ENCODE results near the gene GNGT1.
"Not testable (repeated sequence)": the region's sequence is repeated elsewhere in the genome, so short reads cannot be mapped to it uniquely, and the experiment has no call there.

The GNGT1 gene

DNA sequence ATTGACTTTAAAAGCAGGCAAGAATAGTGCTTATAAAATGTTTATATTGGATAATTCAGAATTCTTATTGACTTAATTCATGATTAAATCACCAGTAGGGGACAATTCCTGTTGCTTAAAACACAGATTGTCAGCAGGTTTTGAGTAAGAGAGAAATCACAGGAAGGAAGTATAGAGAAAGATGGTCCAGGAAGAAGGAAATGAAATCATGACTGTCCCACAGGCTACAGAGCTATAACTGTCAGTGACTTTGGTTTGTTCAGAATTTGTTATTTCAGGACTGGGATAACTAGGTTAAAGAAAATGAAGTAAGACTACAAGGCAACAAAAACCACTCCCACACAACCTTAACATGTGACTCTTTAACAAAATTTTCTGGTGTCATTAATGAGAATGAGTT lies 6.8 kb downstream of the GNGT1 start:
- FAIRE-seq, result no peak
- DNase-seq (ENCODE audit: insufficient read length), result no peak
- no peak for TF ChIP-seq POLR2A (IDR thresholded peaks at IDR 0.05; ENCODE audit: low read depth, low read length)
- no peak for TF ChIP-seq TAF1 (IDR thresholded peaks at IDR 0.05; ENCODE audit: borderline replicate concordance, low read depth, low read length)

DNA sequence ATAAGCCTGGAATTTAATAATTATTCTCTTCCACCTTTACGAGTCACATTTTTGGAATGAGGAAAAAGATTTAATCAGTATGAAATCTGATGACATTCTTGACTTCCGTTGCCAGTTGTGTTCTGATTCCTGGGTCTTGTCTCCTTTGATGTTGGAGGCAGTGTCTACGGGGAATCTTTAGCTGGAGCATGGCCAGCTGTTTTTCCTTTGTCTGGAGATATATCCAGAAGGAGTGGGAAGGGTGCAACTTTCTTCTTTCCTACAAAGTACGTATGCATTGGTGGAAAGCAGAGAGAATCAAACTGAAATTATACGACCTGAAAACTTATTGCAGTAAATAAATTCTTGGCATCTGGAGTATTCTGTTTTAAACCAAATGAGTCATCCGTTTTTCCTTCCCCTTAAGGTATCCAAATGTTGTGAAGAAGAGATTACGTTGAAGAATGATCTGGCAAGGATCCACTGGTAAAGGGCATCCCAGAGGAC lies 8.3 kb downstream of the GNGT1 start:
- no peak for DNase-seq (ENCODE audit: insufficient read length)
- TF ChIP-seq POLR2AphosphoS5 (IDR thresholded peaks at IDR 0.05; ENCODE audit: low read depth, low read length) (no peak), POLR2A (IDR thresholded peaks at IDR 0.05; ENCODE audit: low read depth, low read length) (no peak), TAF1 (IDR thresholded peaks at IDR 0.05; ENCODE audit: borderline replicate concordance, low read depth, low read length) (no peak)
- FAIRE-seq, result no peak

DNA sequence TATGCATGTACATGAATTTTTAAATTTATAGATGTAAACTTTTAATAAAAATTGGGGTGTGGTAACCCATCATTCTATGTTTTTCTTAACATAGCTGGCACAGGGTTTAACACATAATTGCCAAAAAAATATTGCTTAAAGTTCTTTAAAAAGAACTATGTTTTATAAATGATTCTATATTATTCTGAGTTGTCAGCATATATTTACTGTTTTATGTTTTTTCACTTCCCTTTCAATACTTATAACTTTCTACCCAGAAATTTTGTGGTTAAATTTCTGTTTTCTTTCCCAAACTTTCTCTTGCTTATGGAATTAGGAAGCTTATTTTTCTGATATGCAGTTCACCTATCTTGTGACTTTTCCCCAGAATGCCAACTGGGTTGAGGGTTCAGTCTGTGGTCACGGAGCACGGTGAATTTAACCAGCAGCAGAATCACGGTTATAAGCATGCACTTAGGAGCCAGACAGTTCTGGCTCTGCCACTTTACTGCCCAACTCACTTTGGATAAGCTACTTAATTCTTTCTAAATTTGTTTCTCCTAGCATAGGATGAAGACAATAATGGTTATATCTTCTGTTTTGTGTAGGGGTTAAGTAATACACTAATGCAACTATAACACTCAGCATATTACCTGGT lies 9.0 kb downstream of the GNGT1 start:
- FAIRE-seq, result peak; percentile 68

DNA sequence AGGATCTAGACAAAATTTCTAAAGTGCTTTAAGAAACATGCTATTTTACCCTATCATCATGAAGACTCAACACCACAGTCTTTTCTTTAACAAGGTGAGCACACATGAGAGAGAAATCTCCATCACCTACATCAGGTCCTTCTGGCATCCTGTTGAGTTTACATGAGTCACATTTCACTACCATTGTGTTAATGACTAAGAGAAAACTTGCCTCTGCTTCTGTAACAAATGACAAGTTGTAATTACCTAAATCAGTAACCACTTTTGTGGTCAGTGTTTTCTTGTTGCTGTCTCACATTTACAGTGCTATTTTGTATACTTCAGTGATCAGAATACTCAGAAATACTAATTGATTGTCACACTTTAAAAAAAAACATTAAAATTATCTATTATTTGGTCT lies 9.5 kb downstream of the GNGT1 start:
- DNase-seq (ENCODE audit: insufficient read length); FAIRE-seq: not testable (repeated sequence)

More for the DNA sequence above, 9.0 kb downstream of the GNGT1 start:
- not testable (repeated sequence) for DNase-seq (ENCODE audit: insufficient read length)

DNA sequence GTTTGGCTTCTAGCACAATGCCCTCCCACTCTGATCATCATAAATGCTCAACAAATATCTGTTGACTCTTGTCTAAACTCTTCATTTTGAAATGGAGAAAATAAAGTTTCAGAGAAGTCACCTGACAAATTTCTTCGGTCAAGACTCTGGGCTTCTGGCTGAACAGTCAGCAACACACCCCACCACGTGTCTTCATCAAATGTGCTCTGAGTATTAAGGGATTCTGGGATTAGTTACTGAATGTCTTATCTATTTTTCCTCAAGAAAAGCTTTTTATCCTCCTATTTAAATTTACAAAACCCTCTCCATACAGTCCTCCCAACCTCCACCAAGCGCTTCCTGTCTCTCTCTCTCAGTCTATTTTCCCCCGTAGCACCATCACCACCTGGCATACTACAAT lies 9.9 kb downstream of the GNGT1 start:
- peak; percentile 78 for FAIRE-seq
- not testable (repeated sequence) for DNase-seq (ENCODE audit: insufficient read length)

DNA sequence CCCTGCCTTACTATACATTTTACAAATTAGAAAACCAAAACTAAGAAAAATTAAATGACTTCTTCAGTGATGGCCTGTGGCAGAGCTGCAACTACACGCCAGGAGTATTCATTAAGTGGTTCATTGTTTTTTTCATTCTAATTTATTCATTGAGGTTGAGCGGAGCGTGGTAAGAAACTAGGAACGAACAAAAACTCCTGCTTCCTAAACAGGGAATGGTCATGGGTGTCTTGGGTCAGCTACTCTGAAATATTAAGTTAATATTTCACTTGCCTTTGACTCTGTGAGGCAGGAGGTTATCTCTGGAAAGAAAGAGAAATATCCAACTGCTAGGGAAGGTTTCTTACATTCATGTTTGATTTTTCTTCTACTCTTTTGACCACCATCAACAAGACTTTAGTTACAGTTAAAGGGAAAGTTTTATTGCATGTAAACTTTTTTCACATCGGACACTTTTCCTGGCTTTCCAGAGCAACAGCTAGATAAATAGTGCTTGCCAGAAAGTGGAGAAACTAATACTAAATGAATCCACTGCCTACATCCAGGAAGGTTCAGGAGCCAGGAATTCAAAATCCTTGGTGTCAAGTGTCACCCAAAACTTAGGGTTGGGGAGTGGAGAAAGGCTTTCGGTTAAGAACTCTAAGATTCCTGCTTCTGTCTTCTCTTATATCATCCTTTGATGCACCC lies 14.3 kb downstream of the GNGT1 start:
- FAIRE-seq (no peak), DNase-seq (ENCODE audit: insufficient read length) (no peak)

DNA sequence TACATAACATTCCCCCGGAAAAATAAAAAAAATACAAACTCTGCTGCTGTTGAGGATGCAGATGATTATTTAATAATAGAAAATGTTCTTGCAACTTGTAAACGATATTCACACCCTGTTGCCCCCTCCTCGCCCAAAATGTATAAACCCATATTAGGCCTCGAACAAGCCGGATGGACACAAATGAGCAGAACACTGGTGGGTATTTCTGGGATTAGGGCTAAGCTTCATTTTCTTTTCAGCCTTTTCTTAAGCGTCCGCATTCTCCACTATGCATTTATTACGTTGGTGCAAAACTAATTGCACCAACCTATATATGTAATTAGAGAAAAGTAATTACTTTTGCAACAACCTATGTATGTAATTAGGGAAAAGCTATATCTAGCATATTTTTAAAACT lies 14.8 kb downstream of the GNGT1 start:
- DNase-seq (ENCODE audit: insufficient read length), result no peak
- TF ChIP-seq TAF1 (IDR thresholded peaks at IDR 0.05; ENCODE audit: borderline replicate concordance, low read depth, low read length) (no peak), POLR2A (IDR thresholded peaks at IDR 0.05; ENCODE audit: low read depth, low read length) (no peak), POLR2AphosphoS5 (IDR thresholded peaks at IDR 0.05; ENCODE audit: low read depth, low read length) (no peak)

More for the DNA sequence above, 14.3 kb downstream of the GNGT1 start:
- TF ChIP-seq POLR2A (IDR thresholded peaks at IDR 0.05; ENCODE audit: low read depth, low read length) (no peak), POLR2AphosphoS5 (IDR thresholded peaks at IDR 0.05; ENCODE audit: low read depth, low read length) (no peak), TAF1 (IDR thresholded peaks at IDR 0.05; ENCODE audit: borderline replicate concordance, low read depth, low read length) (no peak)

DNA sequence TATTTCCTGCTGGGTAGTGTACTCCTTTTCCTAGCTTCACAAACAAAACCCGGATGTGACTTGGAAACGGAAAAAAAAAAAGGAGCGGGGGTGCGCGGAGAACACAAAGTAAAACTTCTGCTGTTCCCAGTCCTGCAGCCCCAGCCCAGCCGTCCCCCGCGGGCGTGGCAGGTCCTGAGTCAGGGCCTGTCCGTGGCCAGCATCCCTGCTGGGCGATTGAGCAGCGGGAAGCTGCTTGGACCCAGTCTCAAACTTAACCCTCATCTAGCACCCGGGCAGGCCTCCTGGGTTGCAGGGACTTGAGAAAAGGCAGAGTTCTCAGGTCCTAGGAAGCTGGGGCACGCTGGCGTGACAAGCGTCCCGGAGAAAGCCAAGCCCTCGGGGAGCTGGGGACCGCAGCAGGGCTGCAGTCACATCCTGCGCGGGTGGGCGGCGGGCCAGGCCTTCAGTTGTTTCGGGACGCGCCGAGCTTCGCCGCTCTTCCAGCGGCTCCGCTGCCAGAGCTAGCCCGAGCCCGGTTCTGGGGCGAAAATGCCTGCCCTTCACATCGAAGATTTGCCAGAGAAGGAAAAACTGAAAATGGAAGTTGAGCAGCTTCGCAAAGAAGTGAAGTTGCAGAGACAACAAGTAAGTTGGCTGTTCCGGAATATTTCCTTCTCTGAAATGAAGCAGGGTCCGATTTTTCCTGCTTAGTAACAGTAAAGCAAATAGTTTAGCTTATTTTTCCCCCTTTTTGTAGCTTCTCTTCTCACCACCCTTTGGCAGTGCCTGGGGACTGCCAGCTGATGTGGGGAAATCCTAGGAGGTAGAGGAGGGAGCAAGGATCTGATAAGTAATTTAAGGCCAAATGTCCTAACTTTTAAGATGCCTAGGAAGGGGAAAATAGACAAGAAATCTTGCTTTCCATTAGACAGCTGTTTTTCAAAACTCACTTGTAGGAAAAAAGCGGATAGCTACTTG lies 15.5 kb downstream of the GNGT1 start, which contains the start of gene GNG11:
Gene GNG11, plus strand, starts transcription at position 129 of the 960 bp plus-strand sequence. Its CDS starts 403 bp downstream, at position 532.
- no peak for FAIRE-seq
- DNase-seq (ENCODE audit: insufficient read length), result peak; percentile 27
- TF ChIP-seq POLR2A (IDR thresholded peaks at IDR 0.05; ENCODE audit: low read depth, low read length) (no peak), TAF1 (IDR thresholded peaks at IDR 0.05; ENCODE audit: borderline replicate concordance, low read depth, low read length) (no peak), POLR2AphosphoS5 (IDR thresholded peaks at IDR 0.05; ENCODE audit: low read depth, low read length) (no peak)

More for the DNA sequence above, 14.8 kb downstream of the GNGT1 start:
- no peak for FAIRE-seq

DNA sequence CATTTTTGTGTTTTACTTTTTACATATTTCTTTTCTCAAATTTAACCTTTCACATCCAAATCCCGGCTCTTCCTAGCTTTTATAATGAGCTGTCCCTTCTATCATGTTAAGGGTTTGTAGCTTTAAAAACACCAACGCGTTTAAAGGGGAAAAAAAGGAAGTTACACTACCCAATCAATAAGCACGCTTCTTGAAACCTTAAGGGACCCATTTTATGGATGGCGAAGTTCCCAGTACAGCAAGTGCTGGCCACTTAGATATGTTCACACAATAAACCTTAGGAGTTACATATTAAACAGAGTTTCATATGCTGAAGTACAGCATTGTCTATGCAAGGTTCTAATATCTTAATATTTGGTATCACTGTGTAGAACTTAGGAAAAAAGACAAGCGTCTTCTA lies 16.9 kb downstream of the GNGT1 start:
- TF ChIP-seq POLR2AphosphoS5 (IDR thresholded peaks at IDR 0.05; ENCODE audit: low read depth, low read length) (no peak), TAF1 (IDR thresholded peaks at IDR 0.05; ENCODE audit: borderline replicate concordance, low read depth, low read length) (no peak), POLR2A (IDR thresholded peaks at IDR 0.05; ENCODE audit: low read depth, low read length) (no peak)
- FAIRE-seq, result no peak
- no peak for DNase-seq (ENCODE audit: insufficient read length)

DNA sequence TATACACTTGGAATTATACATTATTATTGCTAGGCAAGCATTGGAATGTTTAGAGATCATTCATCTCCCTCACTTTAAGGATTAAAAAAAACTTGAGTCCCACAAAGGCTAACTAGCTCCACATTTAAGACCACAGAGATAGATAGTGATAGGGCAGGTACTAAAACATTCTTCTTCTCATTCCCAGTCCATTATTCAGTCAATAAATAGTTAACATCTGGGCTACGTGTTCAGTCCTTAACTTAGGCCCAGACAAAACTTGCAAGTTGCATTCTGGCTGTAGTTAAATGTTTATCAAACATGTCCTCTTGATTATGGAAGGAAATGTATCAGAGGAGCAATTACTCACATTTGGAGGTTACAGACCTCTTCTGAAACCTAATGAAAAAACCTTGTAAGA lies 17.6 kb downstream of the GNGT1 start:
- FAIRE-seq, result no peak
- no peak for DNase-seq (ENCODE audit: insufficient read length)
- no peak for TF ChIP-seq POLR2A (IDR thresholded peaks at IDR 0.05; ENCODE audit: low read depth, low read length)
- TF ChIP-seq TAF1 (IDR thresholded peaks at IDR 0.05; ENCODE audit: borderline replicate concordance, low read depth, low read length), result no peak
- TF ChIP-seq POLR2AphosphoS5 (IDR thresholded peaks at IDR 0.05; ENCODE audit: low read depth, low read length), result no peak

DNA sequence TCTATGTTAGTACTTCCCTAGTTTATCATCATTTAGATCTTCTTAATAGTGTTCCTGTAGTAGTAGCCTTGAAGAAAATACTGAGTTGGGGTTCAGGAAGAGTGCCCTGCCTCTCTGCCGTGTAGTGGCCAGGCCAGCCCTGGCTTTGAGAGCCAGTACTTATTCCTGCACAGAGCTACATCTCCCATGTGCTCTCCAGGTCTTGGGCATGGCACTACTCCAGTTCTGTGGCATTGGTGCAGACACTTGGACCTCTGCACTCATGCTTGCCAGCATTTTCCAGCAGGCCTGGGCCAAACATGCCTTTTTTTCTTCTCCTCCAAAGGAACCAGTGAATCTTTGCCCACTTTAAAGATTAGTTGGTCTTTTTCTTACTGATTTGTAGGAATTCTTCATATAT lies 20.4 kb downstream of the GNGT1 start:
- no peak for FAIRE-seq
- TF ChIP-seq POLR2AphosphoS5 (IDR thresholded peaks at IDR 0.05; ENCODE audit: low read depth, low read length) (no peak), POLR2A (IDR thresholded peaks at IDR 0.05; ENCODE audit: low read depth, low read length) (no peak), TAF1 (IDR thresholded peaks at IDR 0.05; ENCODE audit: borderline replicate concordance, low read depth, low read length) (no peak)
- DNase-seq (ENCODE audit: insufficient read length), result no peak

DNA sequence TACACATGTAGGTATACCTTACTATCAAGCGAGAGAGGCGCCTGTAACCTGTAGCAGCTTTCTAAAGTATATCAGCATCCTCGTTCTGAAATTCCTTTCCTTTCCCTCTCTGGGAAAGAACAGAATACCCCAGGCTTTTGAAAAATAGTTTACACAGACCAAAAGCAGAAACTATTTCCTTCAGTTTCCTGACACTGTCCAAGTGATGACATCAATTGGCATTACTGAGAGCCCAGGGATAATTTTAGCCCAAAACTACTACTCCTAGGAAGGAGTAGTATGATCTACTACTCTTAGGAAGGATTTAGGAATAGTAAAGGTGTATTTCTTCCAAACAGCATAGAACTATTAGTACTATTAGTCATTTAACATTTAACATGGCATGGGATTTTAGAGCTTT lies 21.2 kb downstream of the GNGT1 start:
- FAIRE-seq (no peak), DNase-seq (ENCODE audit: insufficient read length) (no peak)
- TF ChIP-seq TAF1 (IDR thresholded peaks at IDR 0.05; ENCODE audit: borderline replicate concordance, low read depth, low read length) (no peak), POLR2A (IDR thresholded peaks at IDR 0.05; ENCODE audit: low read depth, low read length) (no peak), POLR2AphosphoS5 (IDR thresholded peaks at IDR 0.05; ENCODE audit: low read depth, low read length) (no peak)
